IPS DF 6.9 (cell line): ENCODE data around the gene CCL3.

Experiments used
- DNase-seq: peaks from one replicate; pipeline ENCODE4 v3.0.0-alpha.2; 2013; ENCODE audit warnings: low read depth, low spot score
- H3K27ac ChIP-seq: one replicate; pipeline ENCODE4 v1.5.1; 2013; ENCODE audit warnings: low read length, control low read depth
- H3K27me3 ChIP-seq: 2 replicates; pipeline ENCODE4 v1.6.1; 2013; ENCODE audit warnings: mild to moderate bottlenecking, low read length; ENCODE audit not compliant: control insufficient read depth, insufficient read depth
- H3K36me3 ChIP-seq: 2 replicates; pipeline ENCODE4 v1.6.1; 2013; ENCODE audit warnings: low read length; ENCODE audit not compliant: control insufficient read depth, insufficient read depth
- H3K4me1 ChIP-seq: 2 replicates; pipeline ENCODE4 v1.6.1; 2013; ENCODE audit warnings: low read length; ENCODE audit not compliant: control insufficient read depth, insufficient read depth
- H3K4me3 ChIP-seq: 2 replicates; pipeline ENCODE4 v1.5.1; 2013; ENCODE audit warnings: mild to moderate bottlenecking, low read length
- H3K9me3 ChIP-seq: 2 replicates; pipeline ENCODE4 v1.6.1; 2013; ENCODE audit warnings: low read length, inconsistent platforms; ENCODE audit not compliant: control insufficient read depth, insufficient read depth
- WGBS: extraction: QIAGEN DNeasy Blood & Tissue Kit; methylation state at CpG from one replicate; pipeline ENCODE4 v1.1.7; 2013; ENCODE audit warnings: mixed read lengths, missing lambda C conversion rate; ENCODE audit not compliant: insufficient read length, insufficient coverage; 5-methylcytosine and 5-hydroxymethylcytosine counted together

CCL3 gene

GRCh38 chr17:36069136-36069535, 20.8 kb downstream of the CCL3 start:
- no peaks in the 10 kb centered on the region for H3K27me3 ChIP-seq

DNA sequence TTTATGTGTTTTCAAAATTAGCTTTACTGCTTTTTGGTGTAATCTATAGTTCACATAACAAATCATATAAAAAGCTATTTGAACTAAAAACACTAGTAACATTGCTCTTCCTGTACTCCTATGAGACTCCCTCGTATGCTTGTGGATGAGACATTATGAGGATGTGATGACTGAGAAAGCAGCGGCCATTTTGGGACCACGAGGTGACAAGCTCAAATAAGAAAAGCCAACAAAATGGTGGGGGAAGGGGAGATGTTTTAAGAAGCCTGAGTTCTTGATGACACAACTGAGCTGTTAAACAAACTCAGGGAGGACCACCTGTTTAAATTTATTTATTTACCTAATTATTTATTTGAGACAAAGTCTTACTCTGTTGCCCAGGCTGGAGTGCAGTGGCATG, 21.4 kb downstream of the CCL3 start:
- no CpG with 5 or more reads among the region's 3 CpGs for WGBS
- no peak overlapping the region for H3K27ac ChIP-seq
- no peaks in the 10 kb centered on the region; the same call in 1 of the 2 replicates for H3K4me1 ChIP-seq
- no peak for DNase-seq
- H3K27me3 ChIP-seq: no peaks in the 10 kb centered on the region
- H3K36me3 ChIP-seq: no peaks in the 10 kb centered on the region
- no peak overlapping the region for H3K4me3 ChIP-seq
- H3K9me3 ChIP-seq: no peaks in the 10 kb centered on the region

More at GRCh38 chr17:36069136-36069535, 20.8 kb downstream of the CCL3 start:
- no peak overlapping the region for H3K27ac ChIP-seq
- H3K36me3 ChIP-seq: no peaks in the 10 kb centered on the region
- no peaks in the 10 kb centered on the region for H3K9me3 ChIP-seq
- no peak overlapping the region for H3K4me3 ChIP-seq
- H3K4me1 ChIP-seq: no peaks in the 10 kb centered on the region; the same call in 1 of the 2 replicates
- DNase-seq: no peak

GRCh38 chr17:36066365-36066985, 23.5 kb downstream of the CCL3 start:
- no peaks in the 10 kb centered on the region for H3K27me3 ChIP-seq
- DNase-seq: no peak
- no peak overlapping the region for H3K27ac ChIP-seq
- H3K4me3 ChIP-seq: no peak overlapping the region
- no CpG with 5 or more reads among the region's 6 CpGs for WGBS
- no peaks in the 10 kb centered on the region; the same call in 1 of the 2 replicates for H3K4me1 ChIP-seq
- H3K36me3 ChIP-seq: no peaks in the 10 kb centered on the region
- no peaks in the 10 kb centered on the region for H3K9me3 ChIP-seq

GRCh38 chr17:36063786-36064541, 26.0 kb downstream of the CCL3 start, which contains the start of gene CCL18:
Gene CCL18, plus strand, starts transcription at chr17:36064272. Its CDS starts 71 bp downstream, at chr17:36064343.
- no peak for DNase-seq
- Histone ChIP-seq H3K4me3 (no peak within 1 kb of the TSS; the same call in 1 of the 2 replicates), H3K4me1 (no peaks in the 10 kb centered on the region; the same call in 1 of the 2 replicates), H3K36me3 (no peaks in the 10 kb centered on the region), H3K9me3 (no peaks in the 10 kb centered on the region), H3K27ac (no peak within 1 kb of the TSS), H3K27me3 (no peaks in the 10 kb centered on the region)
- no CpG with 5 or more reads among the region's 5 CpGs for WGBS

- H3K36me3 ChIP-seq: no peaks in the 10 kb centered on the region
- 100% methylated on average over 1 of the region's 2 CpGs for WGBS
- H3K27ac ChIP-seq: no peak overlapping the region
- no peaks in the 10 kb centered on the region for H3K4me1 ChIP-seq
- DNase-seq: no peak
- H3K4me3 ChIP-seq: no peak overlapping the region
- no peaks in the 10 kb centered on the region for H3K9me3 ChIP-seq
- no peaks in the 10 kb centered on the region for H3K27me3 ChIP-seq
Measured at GRCh38 chr17:36060816-36061215, 29.1 kb downstream of the CCL3 start.

GRCh38 chr17:36059406-36059805, 30.5 kb downstream of the CCL3 start:
- Histone ChIP-seq H3K27me3 (no peaks in the 10 kb centered on the region), H3K4me1 (no peaks in the 10 kb centered on the region), H3K36me3 (no peaks in the 10 kb centered on the region), H3K4me3 (no peak overlapping the region), H3K9me3 (no peaks in the 10 kb centered on the region), H3K27ac (no peak overlapping the region)
- no CpG with 5 or more reads among the region's 7 CpGs for WGBS
- no peak for DNase-seq

DNA sequence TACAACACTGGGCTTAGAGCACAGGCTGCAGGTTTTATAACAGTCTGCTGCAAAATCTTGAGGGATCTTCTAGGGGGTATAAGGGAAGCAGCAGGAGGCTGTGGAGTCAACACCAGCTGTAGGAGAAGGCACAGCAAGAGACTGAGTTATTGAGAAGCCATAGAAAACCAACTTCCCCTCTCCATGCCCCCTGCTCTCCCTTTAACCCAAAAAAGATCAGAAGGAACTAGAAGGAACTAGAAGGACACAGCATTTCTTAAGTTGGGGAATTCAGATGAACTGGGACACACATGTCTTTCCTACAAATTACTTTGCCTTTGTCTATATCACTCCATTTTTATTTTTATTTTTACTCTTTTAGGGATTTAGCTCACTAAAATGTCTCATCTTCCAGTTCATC, 32.0 kb downstream of the CCL3 start:
- no peak for DNase-seq
- Histone ChIP-seq H3K4me3 (no peak overlapping the region), H3K9me3 (no peaks in the 10 kb centered on the region), H3K27ac (no peak overlapping the region), H3K27me3 (no peaks in the 10 kb centered on the region), H3K36me3 (no peaks in the 10 kb centered on the region), H3K4me1 (no peaks in the 10 kb centered on the region)

- Histone ChIP-seq H3K27me3 (no peaks in the 10 kb centered on the region), H3K9me3 (no peaks in the 10 kb centered on the region), H3K36me3 (no peaks in the 10 kb centered on the region), H3K4me1 (no peaks in the 10 kb centered on the region), H3K27ac (no peak overlapping the region), H3K4me3 (no peak overlapping the region)
- WGBS: no CpG with 5 or more reads among the region's 4 CpGs
- DNase-seq: no peak
Measured at GRCh38 chr17:36055921-36056520, 33.9 kb downstream of the CCL3 start.

GRCh38 chr17:36055171-36055570, 34.8 kb downstream of the CCL3 start:
- H3K36me3 ChIP-seq: no peaks in the 10 kb centered on the region
- H3K4me1 ChIP-seq: no peaks in the 10 kb centered on the region
- H3K9me3 ChIP-seq: no peaks in the 10 kb centered on the region
- H3K27ac ChIP-seq: no peak overlapping the region
- DNase-seq: no peak
- H3K27me3 ChIP-seq: no peaks in the 10 kb centered on the region
- 100% methylated on average over 1 of the region's 2 CpGs for WGBS
- H3K4me3 ChIP-seq: no peak overlapping the region

DNA sequence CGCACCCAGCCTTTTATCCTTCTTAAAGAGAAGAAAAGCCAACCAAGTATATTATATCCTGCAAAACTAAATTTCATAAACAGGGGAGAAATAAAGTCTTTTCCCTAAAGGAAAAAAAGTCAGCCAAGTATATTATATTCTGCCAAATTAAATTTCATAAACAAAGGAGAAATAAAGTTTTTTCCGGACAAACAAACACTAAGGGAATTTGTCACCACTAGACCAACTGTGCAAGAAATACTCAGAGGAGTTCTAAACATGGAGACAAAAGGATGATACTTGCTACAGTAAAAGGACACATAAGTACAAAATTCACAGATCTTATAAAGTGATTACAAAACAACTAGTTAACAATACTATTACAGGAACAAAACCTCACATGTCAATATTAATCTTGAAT, 40.3 kb downstream of the CCL3 start:
- Histone ChIP-seq H3K4me1 (no peaks in the 10 kb centered on the region), H3K4me3 (no peak overlapping the region), H3K36me3 (no peaks in the 10 kb centered on the region), H3K27me3 (no peaks in the 10 kb centered on the region), H3K9me3 (no peaks in the 10 kb centered on the region), H3K27ac (no peak overlapping the region)
- no CpG with 5 or more reads among the region's 2 CpGs for WGBS
- DNase-seq: no peak
